ENCODE data around the gene ZNF784.

DNA sequence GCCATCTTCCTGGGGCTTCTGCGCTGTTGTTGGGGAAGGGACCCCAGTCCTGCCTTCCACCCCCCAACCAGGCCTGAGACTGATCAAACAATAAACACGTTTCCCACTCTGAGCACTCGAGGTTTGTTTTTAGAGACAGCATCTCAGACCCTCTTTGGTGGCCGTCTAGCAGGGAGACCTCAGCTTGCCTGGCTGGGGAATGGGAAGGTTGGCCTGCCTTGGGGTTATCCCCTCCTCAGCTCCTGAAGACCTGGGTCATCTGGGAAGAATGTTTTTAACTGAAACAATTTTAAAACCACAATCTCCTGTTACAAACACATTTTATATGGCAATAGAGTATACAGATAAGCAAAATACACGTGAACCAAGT lies 21.1 kb upstream of the ZNF784 start:
- TF ChIP-seq, protein P1, sequence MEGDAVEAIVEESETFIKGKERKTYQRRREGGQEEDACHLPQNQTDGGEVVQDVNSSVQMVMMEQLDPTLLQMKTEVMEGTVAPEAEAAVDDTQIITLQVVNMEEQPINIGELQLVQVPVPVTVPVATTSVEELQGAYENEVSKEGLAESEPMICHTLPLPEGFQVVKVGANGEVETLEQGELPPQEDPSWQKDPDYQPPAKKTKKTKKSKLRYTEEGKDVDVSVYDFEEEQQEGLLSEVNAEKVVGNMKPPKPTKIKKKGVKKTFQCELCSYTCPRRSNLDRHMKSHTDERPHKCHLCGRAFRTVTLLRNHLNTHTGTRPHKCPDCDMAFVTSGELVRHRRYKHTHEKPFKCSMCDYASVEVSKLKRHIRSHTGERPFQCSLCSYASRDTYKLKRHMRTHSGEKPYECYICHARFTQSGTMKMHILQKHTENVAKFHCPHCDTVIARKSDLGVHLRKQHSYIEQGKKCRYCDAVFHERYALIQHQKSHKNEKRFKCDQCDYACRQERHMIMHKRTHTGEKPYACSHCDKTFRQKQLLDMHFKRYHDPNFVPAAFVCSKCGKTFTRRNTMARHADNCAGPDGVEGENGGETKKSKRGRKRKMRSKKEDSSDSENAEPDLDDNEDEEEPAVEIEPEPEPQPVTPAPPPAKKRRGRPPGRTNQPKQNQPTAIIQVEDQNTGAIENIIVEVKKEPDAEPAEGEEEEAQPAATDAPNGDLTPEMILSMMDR (IDR thresholded peaks at IDR 0.05), result no peak
- no peak for TF ChIP-seq POLR2A (IDR thresholded peaks at IDR 0.05)
